RCC 7860 (cell line): Measurements from ENCODE around the gene DNAAF5.
"Not testable (repeated sequence)": the region's sequence is repeated elsewhere in the genome, so short reads cannot be mapped to it uniquely, and the experiment has no call there.

Experiments used
- DNase-seq: peaks from one replicate; pipeline ENCODE4 v3.0.0-alpha.2; 2015; ENCODE audit warnings: low spot score
- FAIRE-seq: peaks from 2 replicates; lab custom pipeline; 2012; peaks lifted over from hg19 to GRCh38; lab: Jason Lieb, UNC

The DNAAF5 gene

GRCh38 chr7:745431-746154 lies 19.1 kb downstream of the DNAAF5 start:
- DNase-seq = no peak
- no peak for FAIRE-seq

DNA sequence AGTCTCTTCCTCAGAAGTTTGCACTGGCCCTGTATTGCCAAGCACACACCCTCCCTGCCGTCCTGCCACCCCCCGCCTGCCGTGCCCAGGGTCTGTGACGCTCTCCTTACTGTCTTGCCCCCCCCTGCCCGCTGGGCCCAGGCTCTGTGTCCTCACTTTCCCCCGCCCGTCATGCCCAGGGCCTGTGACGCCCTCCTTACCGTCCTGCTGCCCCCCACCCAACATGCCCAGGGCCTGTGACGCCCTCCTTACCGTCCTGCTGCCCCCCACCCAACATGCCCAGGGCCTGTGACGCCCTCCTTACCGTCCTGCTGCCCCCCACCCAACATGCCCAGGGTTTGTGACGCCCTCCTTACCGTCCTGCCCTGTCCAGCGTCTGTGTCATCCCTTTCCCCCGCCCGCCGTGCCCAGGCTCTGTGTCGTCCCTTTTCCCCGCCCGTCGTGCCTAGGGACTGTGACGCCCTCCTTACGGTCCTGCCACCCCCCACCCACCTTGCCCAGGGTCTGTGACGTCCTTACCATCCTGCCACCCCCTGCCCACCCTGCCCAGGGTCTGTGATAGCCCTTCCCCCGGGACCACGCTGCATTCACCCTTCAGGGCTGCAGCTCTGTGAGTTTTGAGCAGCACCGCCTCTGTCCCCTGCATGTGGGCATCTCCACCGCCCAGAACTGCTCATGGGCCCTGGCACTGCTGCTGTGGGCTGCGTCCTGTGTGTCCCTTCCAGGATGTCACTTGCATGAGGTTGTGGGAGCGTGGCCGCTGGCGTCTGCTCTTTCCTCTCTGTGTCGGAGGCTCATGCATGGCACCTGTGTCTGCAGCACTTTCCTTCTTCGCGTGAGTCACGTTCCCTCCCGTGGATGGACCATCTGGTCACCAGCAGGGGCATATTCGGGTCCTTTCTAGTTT lies 19.9 kb downstream of the DNAAF5 start:
- DNase-seq = no peak
- no peak for FAIRE-seq

- FAIRE-seq (no peak), DNase-seq (no peak)
Measured at GRCh38 chr7:747186-747585, 20.7 kb downstream of the DNAAF5 start.

DNA sequence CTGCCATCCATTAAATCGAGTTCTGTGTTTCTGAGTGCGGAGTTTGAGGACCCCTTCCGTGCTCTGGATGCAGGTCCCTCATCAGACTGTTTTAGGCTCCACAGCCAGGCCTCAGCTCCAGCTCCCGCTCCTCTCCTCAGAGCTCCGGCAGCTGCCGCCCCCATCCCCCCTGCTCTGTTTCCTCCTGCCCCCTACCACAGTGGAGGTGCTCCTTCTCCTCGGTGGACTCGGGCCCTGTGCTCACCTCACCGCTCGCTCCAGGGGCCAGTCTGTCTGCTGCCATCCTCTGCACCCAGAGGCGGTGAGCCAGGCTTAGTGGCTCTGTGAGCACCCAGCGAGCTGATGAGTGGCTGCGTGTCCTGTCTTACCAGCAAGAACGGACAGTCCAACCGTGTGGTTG lies 21.9 kb downstream of the DNAAF5 start:
- no peak for FAIRE-seq
- DNase-seq = no peak

DNA sequence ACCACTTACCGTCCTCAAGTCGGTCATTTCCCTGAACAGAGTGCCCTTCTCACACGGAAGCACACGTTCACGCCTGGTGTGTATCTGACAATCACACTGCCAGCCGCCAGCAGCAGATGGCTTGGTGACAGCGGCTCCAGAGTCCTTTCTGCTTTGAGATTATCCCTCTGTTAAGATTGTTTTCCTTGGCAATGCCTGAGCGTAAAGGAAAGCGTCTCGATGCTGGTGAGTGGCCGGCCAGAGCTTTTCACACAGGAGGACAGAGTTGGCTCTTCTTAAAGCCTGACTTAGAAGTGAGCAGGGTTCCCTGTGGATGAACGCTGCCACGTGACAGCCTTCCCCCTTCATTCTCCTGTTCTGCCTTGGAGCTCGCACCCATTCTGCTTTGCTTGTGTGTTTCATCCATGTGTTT lies 22.6 kb downstream of the DNAAF5 start:
- no peak for DNase-seq
- no peak for FAIRE-seq

DNA sequence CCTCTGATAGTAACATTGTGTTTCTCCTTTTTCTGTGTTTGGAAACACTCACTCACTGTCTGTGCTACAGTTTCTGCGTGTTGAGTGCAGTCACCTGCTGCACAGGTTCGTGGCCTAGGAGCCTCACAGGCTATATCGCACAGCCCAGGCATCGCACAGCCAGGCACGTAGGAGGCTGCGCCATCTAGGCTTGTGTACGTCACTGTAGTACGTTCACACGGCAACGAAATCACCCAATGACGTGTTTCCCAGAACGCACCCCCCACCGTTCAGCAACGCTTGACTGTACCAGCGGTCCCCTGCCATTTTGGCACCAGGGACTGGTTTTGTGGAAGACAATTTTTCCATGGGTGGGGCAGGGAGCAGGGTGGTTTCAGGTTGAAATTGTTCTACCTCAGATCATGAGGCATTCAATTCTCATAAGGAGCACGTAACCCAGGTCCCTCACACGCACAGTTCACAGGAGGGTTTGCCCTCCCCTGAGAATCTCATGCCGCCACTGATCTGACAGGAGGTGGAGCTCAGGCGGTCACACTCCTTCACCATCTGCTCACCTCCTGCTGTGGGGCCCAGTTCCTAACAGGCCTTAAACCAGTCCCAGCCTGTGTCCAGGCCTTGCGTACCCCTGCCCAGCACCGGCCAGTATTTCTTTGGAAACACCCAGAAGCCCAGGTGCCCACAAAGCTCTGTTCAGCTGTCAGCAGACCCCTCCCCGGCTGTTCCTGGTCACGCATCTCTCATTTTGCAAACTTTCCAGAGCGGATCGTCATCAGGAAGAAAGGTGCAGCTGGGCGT lies 23.8 kb downstream of the DNAAF5 start:
- FAIRE-seq (no peak), DNase-seq (no peak)

DNA sequence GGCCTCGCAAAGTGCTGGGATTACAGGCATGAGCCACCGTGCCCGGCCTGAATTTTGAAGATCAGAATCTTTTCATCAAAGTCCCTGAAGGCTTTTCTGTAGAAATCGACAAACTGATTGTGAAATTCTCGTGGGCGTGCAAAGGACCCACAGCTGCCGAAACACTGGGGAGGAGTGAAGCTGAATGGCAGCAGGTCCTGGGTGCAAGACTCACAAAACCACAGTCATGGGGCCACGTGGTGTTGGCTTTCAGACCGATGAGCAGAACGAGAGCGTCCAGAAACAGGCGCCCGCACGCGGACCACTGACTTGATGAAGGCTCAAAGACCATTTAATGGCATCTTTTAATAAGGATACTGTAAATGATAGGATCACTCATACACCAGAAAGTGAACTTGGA lies 25.3 kb downstream of the DNAAF5 start:
- FAIRE-seq (no peak), DNase-seq (no peak)

DNA sequence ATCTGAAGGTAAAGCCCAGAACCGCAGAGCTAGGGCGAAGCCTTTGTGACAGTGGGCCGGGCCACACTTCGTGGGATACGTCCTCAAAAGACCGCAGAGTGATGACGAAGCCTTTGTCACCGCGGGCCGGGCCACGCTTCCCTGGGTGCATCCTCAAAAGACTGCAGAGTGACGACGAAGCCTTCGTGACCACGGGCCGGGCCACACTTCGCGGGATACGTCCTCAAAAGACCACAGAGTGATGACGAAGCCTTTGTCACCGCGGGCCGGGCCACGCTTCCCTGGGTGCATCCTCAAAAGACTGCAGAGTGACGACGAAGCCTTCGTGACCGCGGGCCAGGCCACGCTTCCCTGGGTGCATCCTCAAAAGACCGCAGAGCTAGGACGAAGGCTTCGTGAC lies 25.8 kb downstream of the DNAAF5 start:
- FAIRE-seq, DNase-seq: not testable (repeated sequence)

GRCh38 chr7:753190-753589 lies 26.7 kb downstream of the DNAAF5 start:
- no peak for FAIRE-seq

GRCh38 chr7:754531-755412 lies 28.3 kb downstream of the DNAAF5 start:
- DNase-seq = no peak
- no peak for FAIRE-seq

More at GRCh38 chr7:753190-753589, 26.7 kb downstream of the DNAAF5 start:
- no peak for DNase-seq

DNA sequence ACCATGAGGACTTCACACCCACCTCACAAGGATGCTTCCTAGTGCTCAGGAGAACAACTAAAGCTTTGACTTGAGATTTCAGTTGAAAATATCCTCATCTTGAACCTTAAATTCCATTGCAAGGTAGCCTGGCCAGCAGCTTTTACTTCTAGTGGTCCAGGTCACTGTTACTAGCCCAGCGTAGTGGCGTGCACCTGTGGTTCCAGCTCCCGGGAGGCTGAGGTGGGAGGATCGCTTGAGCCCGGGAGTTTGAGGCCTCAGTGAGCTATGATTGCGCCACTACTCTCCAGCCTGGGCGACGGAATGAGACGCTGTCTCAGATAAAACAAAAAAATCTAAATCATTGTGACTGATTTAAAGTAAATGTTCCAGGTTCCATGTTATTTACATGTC lies 28.9 kb downstream of the DNAAF5 start:
- DNase-seq (no peak), FAIRE-seq (no peak)

GRCh38 chr7:756231-756927 lies 29.9 kb downstream of the DNAAF5 start:
- no peak for FAIRE-seq
- no peak for DNase-seq

DNA sequence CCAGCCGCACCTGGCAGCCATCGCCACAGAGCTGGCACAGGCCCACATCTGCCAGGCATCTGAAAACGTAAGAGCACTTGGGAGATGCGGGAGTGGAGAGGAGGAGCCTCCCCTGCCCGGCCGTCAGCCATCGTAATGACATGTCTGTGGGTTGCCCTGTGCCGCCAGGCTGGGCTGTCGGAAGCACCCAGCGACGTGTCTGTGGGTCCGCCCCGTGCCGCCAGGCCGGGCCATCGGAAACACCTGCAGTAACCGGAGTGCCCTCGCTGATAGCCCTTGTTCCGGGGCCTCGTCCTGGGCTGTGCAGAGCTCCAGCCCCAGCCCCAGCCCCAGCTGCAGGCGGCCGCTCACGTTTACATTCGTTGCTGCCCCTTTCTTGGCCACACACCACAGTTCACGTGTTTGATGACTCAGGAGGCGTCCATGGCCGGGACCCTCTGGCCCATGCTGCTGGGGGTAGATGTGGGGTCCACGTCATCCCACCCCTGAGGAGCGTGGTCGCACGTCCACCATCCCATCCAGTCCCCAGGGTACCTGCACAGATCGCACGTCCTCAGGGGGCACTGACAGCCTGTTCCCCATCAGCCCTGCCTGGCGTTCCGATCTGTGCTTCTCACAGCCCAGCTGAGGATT lies 30.5 kb downstream of the DNAAF5 start:
- no peak for FAIRE-seq
- DNase-seq = no peak

GRCh38 chr7:757741-758163 lies 31.3 kb downstream of the DNAAF5 start:
- DNase-seq (no peak), FAIRE-seq (no peak)

GRCh38 chr7:759569-759968 lies 33.1 kb downstream of the DNAAF5 start:
- FAIRE-seq (no peak), DNase-seq (no peak)

DNA sequence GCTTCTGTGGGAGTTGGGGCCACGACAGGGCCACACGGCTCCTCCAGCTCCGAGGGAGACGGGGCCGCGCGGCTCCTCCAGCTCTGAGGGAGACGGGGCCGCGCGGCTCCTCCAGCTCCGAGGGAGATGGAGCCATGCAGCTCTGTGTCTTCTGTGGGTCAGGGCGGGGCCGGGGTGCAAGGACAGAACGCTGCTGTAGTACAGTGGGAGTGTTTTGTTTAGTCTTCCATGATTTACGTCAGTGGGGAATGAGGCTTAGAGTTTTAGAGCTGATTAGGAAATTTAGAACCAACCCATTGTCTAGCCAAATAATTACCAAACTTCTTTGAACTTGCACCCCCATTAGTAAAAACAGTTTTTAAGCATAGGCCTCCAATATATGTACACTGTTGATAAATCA lies 33.5 kb downstream of the DNAAF5 start:
- no peak for DNase-seq
- no peak for FAIRE-seq

- DNase-seq (no peak), FAIRE-seq (no peak)
Measured at GRCh38 chr7:761101-761500, 34.6 kb downstream of the DNAAF5 start.

GRCh38 chr7:761631-762030 lies 35.1 kb downstream of the DNAAF5 start:
- FAIRE-seq (no peak), DNase-seq (no peak)

- no peak for FAIRE-seq
Measured at GRCh38 chr7:762885-763284, 36.4 kb downstream of the DNAAF5 start.

More at GRCh38 chr7:762885-763284, 36.4 kb downstream of the DNAAF5 start:
- DNase-seq = no peak
